WTC11 (cell line): ENCODE data around the gene ID2.

Source experiments
- ATF2 ChIP-seq: sonication (generic); formaldehyde crosslinking; IDR thresholded peaks from 2 replicates; pipeline ENCODE4 v1.8.1; 2022; ENCODE audit warnings: low read depth, missing genetic modification reagents, borderline replicate concordance
- CREB1 ChIP-seq: sonication (generic); formaldehyde crosslinking; IDR thresholded peaks from 2 replicates; pipeline ENCODE4 v1.8.0; 2023; ENCODE audit warnings: mild to moderate bottlenecking, missing genetic modification reagents
- E2F5 ChIP-seq: sonication (generic); formaldehyde crosslinking; IDR thresholded peaks from 2 replicates; pipeline ENCODE4 v1.8.1; 2022; ENCODE audit warnings: mild to moderate bottlenecking, moderate library complexity, missing genetic modification reagents
- FOXJ3 ChIP-seq: sonication (generic); formaldehyde crosslinking; IDR thresholded peaks from 2 replicates; pipeline ENCODE4 v1.9.0; 2021; ENCODE audit warnings: missing genetic modification reagents, mild to moderate bottlenecking, borderline replicate concordance
- FOXP4 ChIP-seq: sonication (generic); formaldehyde crosslinking; IDR thresholded peaks from 2 replicates; pipeline ENCODE4 v1.8.0; 2022; ENCODE audit warnings: mild to moderate bottlenecking, missing genetic modification reagents
- HMGXB4 ChIP-seq: sonication (generic); formaldehyde crosslinking; IDR thresholded peaks from 2 replicates; pipeline ENCODE4 v1.8.1; 2023; ENCODE audit warnings: mild to moderate bottlenecking, moderate library complexity, missing genetic modification reagents
- TCF7 ChIP-seq: sonication (generic); formaldehyde crosslinking; IDR thresholded peaks from 2 replicates; pipeline ENCODE4 v1.8.0; 2022; ENCODE audit warnings: mild to moderate bottlenecking, low read depth, missing genetic modification reagents, moderate library complexity
- USF2 ChIP-seq: sonication (generic); formaldehyde crosslinking; IDR thresholded peaks from 2 replicates; pipeline ENCODE4 v1.8.1; 2023; ENCODE audit warnings: mild to moderate bottlenecking, missing genetic modification reagents, moderate library complexity
- TF ChIP-seq, protein P1 (sequence below): fragments of 200-600 bp; IDR thresholded peaks from 2 replicates; pipeline ENCODE4 v1.8.0; 2022; ENCODE audit warnings: antibody characterized with exemption
- TF ChIP-seq, protein P2 (sequence below): sonication (generic); formaldehyde crosslinking; conservative IDR thresholded peaks from 2 replicates; pipeline ENCODE4 v1.8.1; 2022; ENCODE audit warnings: mild to moderate bottlenecking, missing genetic modification reagents
- TF ChIP-seq, protein P3 (sequence below): sonication (generic); formaldehyde crosslinking; IDR thresholded peaks from 2 replicates; pipeline ENCODE4 v1.8.0; 2022; ENCODE audit warnings: missing genetic modification reagents
- TF ChIP-seq, protein P4 (sequence below): sonication (generic); formaldehyde crosslinking; IDR thresholded peaks from 2 replicates; pipeline ENCODE4 v1.8.1; 2023; ENCODE audit warnings: mild to moderate bottlenecking, missing genetic modification reagents

GRCh38 chr2:8697190-8697589, 15.3 kb downstream of the ID2 start:
- TF ChIP-seq, protein P1, sequence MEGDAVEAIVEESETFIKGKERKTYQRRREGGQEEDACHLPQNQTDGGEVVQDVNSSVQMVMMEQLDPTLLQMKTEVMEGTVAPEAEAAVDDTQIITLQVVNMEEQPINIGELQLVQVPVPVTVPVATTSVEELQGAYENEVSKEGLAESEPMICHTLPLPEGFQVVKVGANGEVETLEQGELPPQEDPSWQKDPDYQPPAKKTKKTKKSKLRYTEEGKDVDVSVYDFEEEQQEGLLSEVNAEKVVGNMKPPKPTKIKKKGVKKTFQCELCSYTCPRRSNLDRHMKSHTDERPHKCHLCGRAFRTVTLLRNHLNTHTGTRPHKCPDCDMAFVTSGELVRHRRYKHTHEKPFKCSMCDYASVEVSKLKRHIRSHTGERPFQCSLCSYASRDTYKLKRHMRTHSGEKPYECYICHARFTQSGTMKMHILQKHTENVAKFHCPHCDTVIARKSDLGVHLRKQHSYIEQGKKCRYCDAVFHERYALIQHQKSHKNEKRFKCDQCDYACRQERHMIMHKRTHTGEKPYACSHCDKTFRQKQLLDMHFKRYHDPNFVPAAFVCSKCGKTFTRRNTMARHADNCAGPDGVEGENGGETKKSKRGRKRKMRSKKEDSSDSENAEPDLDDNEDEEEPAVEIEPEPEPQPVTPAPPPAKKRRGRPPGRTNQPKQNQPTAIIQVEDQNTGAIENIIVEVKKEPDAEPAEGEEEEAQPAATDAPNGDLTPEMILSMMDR = no peak
- TF ChIP-seq FOXJ3 (CRISPR knock-in tag) (no peak), USF2 (CRISPR knock-in tag) (no peak), HMGXB4 (CRISPR knock-in tag) (no peak), ATF2 (no peak), TCF7 (CRISPR knock-in tag) (no peak), E2F5 (CRISPR knock-in tag) (no peak), FOXP4 (CRISPR knock-in tag) (no peak), CREB1 (CRISPR knock-in tag) (no peak)
- TF ChIP-seq, protein P2, sequence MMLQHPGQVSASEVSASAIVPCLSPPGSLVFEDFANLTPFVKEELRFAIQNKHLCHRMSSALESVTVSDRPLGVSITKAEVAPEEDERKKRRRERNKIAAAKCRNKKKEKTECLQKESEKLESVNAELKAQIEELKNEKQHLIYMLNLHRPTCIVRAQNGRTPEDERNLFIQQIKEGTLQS = no peak
- TF ChIP-seq, protein P3, sequence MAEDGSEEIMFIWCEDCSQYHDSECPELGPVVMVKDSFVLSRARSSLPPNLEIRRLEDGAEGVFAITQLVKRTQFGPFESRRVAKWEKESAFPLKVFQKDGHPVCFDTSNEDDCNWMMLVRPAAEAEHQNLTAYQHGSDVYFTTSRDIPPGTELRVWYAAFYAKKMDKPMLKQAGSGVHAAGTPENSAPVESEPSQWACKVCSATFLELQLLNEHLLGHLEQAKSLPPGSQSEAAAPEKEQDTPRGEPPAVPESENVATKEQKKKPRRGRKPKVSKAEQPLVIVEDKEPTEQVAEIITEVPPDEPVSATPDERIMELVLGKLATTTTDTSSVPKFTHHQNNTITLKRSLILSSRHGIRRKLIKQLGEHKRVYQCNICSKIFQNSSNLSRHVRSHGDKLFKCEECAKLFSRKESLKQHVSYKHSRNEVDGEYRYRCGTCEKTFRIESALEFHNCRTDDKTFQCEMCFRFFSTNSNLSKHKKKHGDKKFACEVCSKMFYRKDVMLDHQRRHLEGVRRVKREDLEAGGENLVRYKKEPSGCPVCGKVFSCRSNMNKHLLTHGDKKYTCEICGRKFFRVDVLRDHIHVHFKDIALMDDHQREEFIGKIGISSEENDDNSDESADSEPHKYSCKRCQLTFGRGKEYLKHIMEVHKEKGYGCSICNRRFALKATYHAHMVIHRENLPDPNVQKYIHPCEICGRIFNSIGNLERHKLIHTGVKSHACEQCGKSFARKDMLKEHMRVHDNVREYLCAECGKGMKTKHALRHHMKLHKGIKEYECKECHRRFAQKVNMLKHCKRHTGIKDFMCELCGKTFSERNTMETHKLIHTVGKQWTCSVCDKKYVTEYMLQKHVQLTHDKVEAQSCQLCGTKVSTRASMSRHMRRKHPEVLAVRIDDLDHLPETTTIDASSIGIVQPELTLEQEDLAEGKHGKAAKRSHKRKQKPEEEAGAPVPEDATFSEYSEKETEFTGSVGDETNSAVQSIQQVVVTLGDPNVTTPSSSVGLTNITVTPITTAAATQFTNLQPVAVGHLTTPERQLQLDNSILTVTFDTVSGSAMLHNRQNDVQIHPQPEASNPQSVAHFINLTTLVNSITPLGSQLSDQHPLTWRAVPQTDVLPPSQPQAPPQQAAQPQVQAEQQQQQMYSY (CRISPR knock-in tag) = no peak
- TF ChIP-seq, protein P4, sequence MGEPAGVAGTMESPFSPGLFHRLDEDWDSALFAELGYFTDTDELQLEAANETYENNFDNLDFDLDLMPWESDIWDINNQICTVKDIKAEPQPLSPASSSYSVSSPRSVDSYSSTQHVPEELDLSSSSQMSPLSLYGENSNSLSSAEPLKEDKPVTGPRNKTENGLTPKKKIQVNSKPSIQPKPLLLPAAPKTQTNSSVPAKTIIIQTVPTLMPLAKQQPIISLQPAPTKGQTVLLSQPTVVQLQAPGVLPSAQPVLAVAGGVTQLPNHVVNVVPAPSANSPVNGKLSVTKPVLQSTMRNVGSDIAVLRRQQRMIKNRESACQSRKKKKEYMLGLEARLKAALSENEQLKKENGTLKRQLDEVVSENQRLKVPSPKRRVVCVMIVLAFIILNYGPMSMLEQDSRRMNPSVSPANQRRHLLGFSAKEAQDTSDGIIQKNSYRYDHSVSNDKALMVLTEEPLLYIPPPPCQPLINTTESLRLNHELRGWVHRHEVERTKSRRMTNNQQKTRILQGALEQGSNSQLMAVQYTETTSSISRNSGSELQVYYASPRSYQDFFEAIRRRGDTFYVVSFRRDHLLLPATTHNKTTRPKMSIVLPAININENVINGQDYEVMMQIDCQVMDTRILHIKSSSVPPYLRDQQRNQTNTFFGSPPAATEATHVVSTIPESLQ (CRISPR knock-in tag) = no peak
